ENCODE data around the gene TOR1AIP2.

TOR1AIP2 gene

DNA sequence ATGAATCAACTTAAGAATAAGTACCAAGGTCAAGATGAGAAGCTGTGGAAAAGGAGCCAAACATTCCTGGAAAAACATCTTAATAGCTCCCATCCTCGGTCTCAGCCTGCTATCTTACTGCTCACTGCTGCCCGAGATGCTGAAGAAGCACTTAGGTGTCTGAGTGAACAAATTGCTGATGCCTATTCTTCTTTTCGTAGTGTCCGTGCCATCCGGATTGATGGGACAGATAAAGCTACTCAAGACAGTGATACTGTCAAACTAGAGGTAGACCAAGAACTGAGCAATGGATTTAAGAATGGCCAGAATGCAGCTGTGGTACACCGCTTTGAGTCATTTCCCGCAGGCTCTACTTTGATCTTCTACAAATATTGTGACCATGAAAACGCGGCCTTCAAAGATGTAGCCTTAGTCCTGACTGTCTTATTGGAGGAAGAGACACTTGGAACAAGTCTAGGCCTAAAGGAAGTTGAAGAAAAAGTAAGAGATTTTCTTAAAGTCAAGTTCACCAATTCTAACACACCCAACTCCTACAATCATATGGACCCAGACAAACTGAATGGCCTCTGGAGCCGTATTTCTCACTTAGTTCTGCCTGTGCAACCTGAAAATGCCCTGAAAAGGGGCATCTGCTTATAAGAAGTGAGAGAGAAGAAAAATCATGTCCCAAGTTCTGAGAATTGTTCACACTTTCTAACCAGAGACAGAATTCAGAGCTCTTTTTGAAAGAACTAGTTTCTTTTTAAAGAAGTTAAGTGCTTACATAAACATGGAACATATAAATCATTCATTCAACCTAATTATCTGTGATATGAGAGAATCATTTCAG lies 40.2 kb upstream of the TOR1AIP2 start:
- H4K91ac ChIP-seq (ENCODE audit: low read length): no peak overlapping the region
- no peak overlapping the region for H2BK5ac ChIP-seq (ENCODE audit: low read depth, low read length, poor library complexity, severe bottlenecking)

DNA sequence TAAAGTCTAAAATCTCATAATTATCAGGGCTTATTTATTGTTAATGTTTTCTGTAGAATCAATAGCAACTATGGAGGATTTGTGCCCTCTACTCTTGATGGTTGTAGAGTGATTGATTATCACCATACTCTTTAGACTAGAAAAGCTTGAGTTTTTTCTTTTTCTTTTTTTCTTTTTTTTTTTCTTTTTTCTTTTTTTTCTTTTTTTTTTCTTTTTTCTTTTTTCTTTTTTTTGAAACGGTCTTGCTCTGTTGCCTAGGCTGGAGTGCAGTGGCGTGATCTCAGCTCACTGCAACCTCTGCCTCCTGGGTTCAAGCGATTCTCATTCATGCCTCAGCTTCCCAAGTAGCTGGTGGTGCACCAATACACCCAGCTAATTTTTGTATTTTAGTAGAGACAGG lies 34.2 kb upstream of the TOR1AIP2 start:
- H3K9me3 ChIP-seq (ENCODE audit: control insufficient read depth, low read length): no peaks in the 10 kb centered on the region
- H2BK12ac ChIP-seq (ENCODE audit: low read length in 2 of 2): no peak overlapping the region
- H3K79me1 ChIP-seq (replicated peaks; ENCODE audit: low read length, poor library complexity, severe bottlenecking): no peaks in the 10 kb centered on the region
- H3K36me3 ChIP-seq (ENCODE audit: control insufficient read depth in 1 of 2, insufficient read depth in 2 of 2, low read depth in 1 of 2, low read length in 2 of 2): peaks cover 7 to 88% of the 10 kb centered on the region in 2 experiments
- no peak overlapping the region for H2BK5ac ChIP-seq (ENCODE audit: low read depth, low read length, poor library complexity, severe bottlenecking)
- H3K4me1 ChIP-seq (ENCODE audit: control insufficient read depth, insufficient read depth, low read depth, low read length): no peaks in the 10 kb centered on the region
- H2AFZ ChIP-seq (ENCODE audit: low read depth, low read length): no peak overlapping the region
- no peak overlapping the region for H3K27ac ChIP-seq (ENCODE audit: low read length, poor library complexity, severe bottlenecking)
- no peak overlapping the region for H2BK15ac ChIP-seq (ENCODE audit: low read depth, poor library complexity, severe bottlenecking)
- no peaks in the 10 kb centered on the region for H3K27me3 ChIP-seq (ENCODE audit: control insufficient read depth in 1 of 2, insufficient read depth in 1 of 2, low read length in 2 of 2)
- H2BK120ac ChIP-seq (ENCODE audit: low read depth, low read length): no peak overlapping the region
- no peak overlapping the region for H3K23ac ChIP-seq (ENCODE audit: low read length in 2 of 2)
- no peak overlapping the region for H3K14ac ChIP-seq (ENCODE audit: low read length in 2 of 2)
- no peak overlapping the region for H3K4me2 ChIP-seq (ENCODE audit: low read length, poor library complexity, severe bottlenecking)
- H2AK5ac ChIP-seq (ENCODE audit: low read length, severe bottlenecking): no peak overlapping the region
- no peak overlapping the region for H4K91ac ChIP-seq (ENCODE audit: low read length)
- no peak for DNase-seq
- no peak overlapping the region for H3K4ac ChIP-seq (ENCODE audit: low read depth in 1 of 2, low read length in 2 of 2)
- H4K8ac ChIP-seq (ENCODE audit: low read length): no peak overlapping the region
- WGBS: 100% methylated on average over 2 of the region's 3 CpGs
- no peak overlapping the region for H3K9ac ChIP-seq (ENCODE audit: low read length)
- H3K4me3 ChIP-seq (ENCODE audit: insufficient read depth in 1 of 2, low read depth in 1 of 2, low read length in 2 of 2): no peak overlapping the region
- H3K18ac ChIP-seq (ENCODE audit: low read depth in 1 of 2, low read length in 2 of 2): no peak overlapping the region

More for the DNA sequence above, 40.2 kb upstream of the TOR1AIP2 start:
- H2BK120ac ChIP-seq (ENCODE audit: low read depth, low read length): no peak overlapping the region
- H3K23ac ChIP-seq (ENCODE audit: low read length in 2 of 2): no peak overlapping the region
- H3K9me3 ChIP-seq (ENCODE audit: control insufficient read depth, low read length): no peaks in the 10 kb centered on the region
- no peaks in the 10 kb centered on the region for H3K4me1 ChIP-seq (ENCODE audit: control insufficient read depth, insufficient read depth, low read depth, low read length)
- no peak overlapping the region for H3K9ac ChIP-seq (ENCODE audit: low read length)
- H2AK5ac ChIP-seq (ENCODE audit: low read length, severe bottlenecking): no peak overlapping the region
- H3K27ac ChIP-seq (ENCODE audit: low read length, poor library complexity, severe bottlenecking): no peak overlapping the region
- 94% methylated on average over 7 of the region's 10 CpGs for WGBS
- no peak overlapping the region for H3K4me2 ChIP-seq (ENCODE audit: low read length, poor library complexity, severe bottlenecking)
- peaks cover 3 to 77% of the 10 kb centered on the region in 2 experiments for H3K36me3 ChIP-seq (ENCODE audit: control insufficient read depth in 1 of 2, insufficient read depth in 2 of 2, low read depth in 1 of 2, low read length in 2 of 2)
- no peak overlapping the region for H3K14ac ChIP-seq (ENCODE audit: low read length in 2 of 2)
- no peak overlapping the region for H4K8ac ChIP-seq (ENCODE audit: low read length)
- H3K27me3 ChIP-seq (ENCODE audit: control insufficient read depth in 1 of 2, insufficient read depth in 1 of 2, low read length in 2 of 2): no peaks in the 10 kb centered on the region
- H2BK15ac ChIP-seq (ENCODE audit: low read depth, poor library complexity, severe bottlenecking): no peak overlapping the region
- no peak overlapping the region for H3K18ac ChIP-seq (ENCODE audit: low read depth in 1 of 2, low read length in 2 of 2)
- DNase-seq: no peak
- no peak overlapping the region for H2AFZ ChIP-seq (ENCODE audit: low read depth, low read length)
- no peak overlapping the region for H3K4ac ChIP-seq (ENCODE audit: low read depth in 1 of 2, low read length in 2 of 2)
- H3K4me3 ChIP-seq (ENCODE audit: insufficient read depth in 1 of 2, low read depth in 1 of 2, low read length in 2 of 2): no peak overlapping the region
- H2BK12ac ChIP-seq (ENCODE audit: low read length in 2 of 2): no peak overlapping the region
- no peaks in the 10 kb centered on the region for H3K79me1 ChIP-seq (replicated peaks; ENCODE audit: low read length, poor library complexity, severe bottlenecking)

DNA sequence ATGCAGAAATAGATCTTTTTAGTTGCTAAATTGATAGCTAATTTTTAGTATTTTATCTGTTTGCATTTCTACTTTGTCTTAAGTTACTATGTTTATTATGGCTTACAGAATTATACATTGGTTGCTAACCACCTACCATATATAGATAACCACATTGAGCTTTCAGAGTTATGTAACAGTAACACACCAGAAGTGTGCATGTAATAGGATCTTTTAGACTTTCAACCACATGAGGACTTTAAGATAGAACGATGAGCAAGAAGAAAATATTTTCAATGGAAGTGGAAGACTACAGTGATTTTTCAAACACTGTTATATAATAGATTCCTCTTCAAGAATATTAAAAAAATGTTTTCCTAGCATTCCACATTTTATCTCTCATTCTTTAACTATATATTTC lies 33.3 kb upstream of the TOR1AIP2 start:
- Histone ChIP-seq H2BK120ac (ENCODE audit: low read depth, low read length) (no peak overlapping the region), H3K4me1 (ENCODE audit: control insufficient read depth, insufficient read depth, low read depth, low read length) (no peaks in the 10 kb centered on the region), H3K23ac (ENCODE audit: low read length in 2 of 2) (no peak overlapping the region), H3K14ac (ENCODE audit: low read length in 2 of 2) (no peak overlapping the region), H2BK15ac (ENCODE audit: low read depth, poor library complexity, severe bottlenecking) (no peak overlapping the region), H3K27ac (ENCODE audit: low read length, poor library complexity, severe bottlenecking) (no peak overlapping the region), H3K9ac (ENCODE audit: low read length) (no peak overlapping the region), H3K4me3 (ENCODE audit: insufficient read depth in 1 of 2, low read depth in 1 of 2, low read length in 2 of 2) (no peak overlapping the region), H4K91ac (ENCODE audit: low read length) (no peak overlapping the region), H3K36me3 (ENCODE audit: control insufficient read depth in 1 of 2, insufficient read depth in 2 of 2, low read depth in 1 of 2, low read length in 2 of 2) (peaks cover 7 to 88% of the 10 kb centered on the region in 2 experiments), H3K27me3 (ENCODE audit: control insufficient read depth in 1 of 2, insufficient read depth in 1 of 2, low read length in 2 of 2) (no peaks in the 10 kb centered on the region), H3K18ac (ENCODE audit: low read depth in 1 of 2, low read length in 2 of 2) (no peak overlapping the region), H3K9me3 (ENCODE audit: control insufficient read depth, low read length) (no peaks in the 10 kb centered on the region), H3K4ac (ENCODE audit: low read depth in 1 of 2, low read length in 2 of 2) (no peak overlapping the region), H3K4me2 (ENCODE audit: low read length, poor library complexity, severe bottlenecking) (no peak overlapping the region), H2BK12ac (ENCODE audit: low read length in 2 of 2) (no peak overlapping the region), H4K8ac (ENCODE audit: low read length) (no peak overlapping the region), H2BK5ac (ENCODE audit: low read depth, low read length, poor library complexity, severe bottlenecking) (no peak overlapping the region), H2AK5ac (ENCODE audit: low read length, severe bottlenecking) (no peak overlapping the region), H2AFZ (ENCODE audit: low read depth, low read length) (no peak overlapping the region), H3K79me1 (replicated peaks; ENCODE audit: low read length, poor library complexity, severe bottlenecking) (no peaks in the 10 kb centered on the region)
- no peak for DNase-seq
- no CpG with 5 or more reads among the region's 1 CpG for WGBS

DNA sequence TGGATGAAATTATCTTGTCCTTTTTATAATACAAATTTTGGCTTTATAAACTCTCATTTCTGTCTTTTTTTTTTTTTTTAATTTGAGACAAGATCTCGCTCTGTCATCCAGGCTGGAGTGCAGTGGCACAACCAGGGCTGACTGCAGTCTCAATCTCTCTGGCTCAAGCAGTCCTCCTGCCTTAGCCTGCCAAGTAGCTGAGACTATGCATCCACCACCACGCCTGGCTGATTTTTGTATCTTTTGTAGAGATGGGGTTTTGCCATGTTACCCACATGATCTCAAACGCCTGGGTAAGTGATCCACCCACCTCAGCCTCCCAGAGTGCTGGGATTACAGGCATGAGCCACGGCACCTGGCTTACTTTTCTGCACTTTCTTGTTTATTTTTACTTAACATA lies 12.0 kb upstream of the TOR1AIP2 start:
- Histone ChIP-seq H3K36me3 (ENCODE audit: control insufficient read depth in 1 of 2, insufficient read depth in 2 of 2, low read depth in 1 of 2, low read length in 2 of 2) (peaks cover 21 to 81% of the 10 kb centered on the region in 2 experiments), H3K9ac (ENCODE audit: low read length) (no peak overlapping the region), H3K4me3 (ENCODE audit: insufficient read depth in 1 of 2, low read depth in 1 of 2, low read length in 2 of 2) (no peak overlapping the region), H3K27me3 (ENCODE audit: control insufficient read depth in 1 of 2, insufficient read depth in 1 of 2, low read length in 2 of 2) (no peaks in the 10 kb centered on the region), H3K4me2 (ENCODE audit: low read length, poor library complexity, severe bottlenecking) (no peak overlapping the region), H2BK15ac (ENCODE audit: low read depth, poor library complexity, severe bottlenecking) (no peak overlapping the region), H2BK5ac (ENCODE audit: low read depth, low read length, poor library complexity, severe bottlenecking) (no peak overlapping the region), H2AK5ac (ENCODE audit: low read length, severe bottlenecking) (no peak overlapping the region), H2AFZ (ENCODE audit: low read depth, low read length) (no peak overlapping the region), H3K23ac (ENCODE audit: low read length in 2 of 2) (no peak overlapping the region), H2BK12ac (ENCODE audit: low read length in 2 of 2) (no peak overlapping the region), H4K8ac (ENCODE audit: low read length) (no peak overlapping the region), H3K14ac (ENCODE audit: low read length in 2 of 2) (no peak overlapping the region), H3K79me1 (replicated peaks; ENCODE audit: low read length, poor library complexity, severe bottlenecking) (peaks cover 19% of the 10 kb centered on the region), H3K18ac (ENCODE audit: low read depth in 1 of 2, low read length in 2 of 2) (no peak overlapping the region), H3K4ac (ENCODE audit: low read depth in 1 of 2, low read length in 2 of 2) (no peak overlapping the region), H4K91ac (ENCODE audit: low read length) (no peak overlapping the region), H3K4me1 (ENCODE audit: control insufficient read depth, insufficient read depth, low read depth, low read length) (no peaks in the 10 kb centered on the region), H3K27ac (ENCODE audit: low read length, poor library complexity, severe bottlenecking) (no peak overlapping the region), H3K9me3 (ENCODE audit: control insufficient read depth, low read length) (no peaks in the 10 kb centered on the region), H2BK120ac (ENCODE audit: low read depth, low read length) (no peak overlapping the region)
- WGBS: 86% methylated on average over 2 of the region's 4 CpGs
- DNase-seq: no peak

Data from mesenchymal stem cell (in vitro differentiated cells and primary cell).